COLO668 (cell line): Measurements from ENCODE around the gene ACTL6B.

Experiments
- DNase-seq: peaks from one replicate; lab custom pipeline; 2025; ENCODE audit not compliant: unreplicated experiment; lab: John Stamatoyannopoulos, UW

Gene ACTL6B

DNA sequence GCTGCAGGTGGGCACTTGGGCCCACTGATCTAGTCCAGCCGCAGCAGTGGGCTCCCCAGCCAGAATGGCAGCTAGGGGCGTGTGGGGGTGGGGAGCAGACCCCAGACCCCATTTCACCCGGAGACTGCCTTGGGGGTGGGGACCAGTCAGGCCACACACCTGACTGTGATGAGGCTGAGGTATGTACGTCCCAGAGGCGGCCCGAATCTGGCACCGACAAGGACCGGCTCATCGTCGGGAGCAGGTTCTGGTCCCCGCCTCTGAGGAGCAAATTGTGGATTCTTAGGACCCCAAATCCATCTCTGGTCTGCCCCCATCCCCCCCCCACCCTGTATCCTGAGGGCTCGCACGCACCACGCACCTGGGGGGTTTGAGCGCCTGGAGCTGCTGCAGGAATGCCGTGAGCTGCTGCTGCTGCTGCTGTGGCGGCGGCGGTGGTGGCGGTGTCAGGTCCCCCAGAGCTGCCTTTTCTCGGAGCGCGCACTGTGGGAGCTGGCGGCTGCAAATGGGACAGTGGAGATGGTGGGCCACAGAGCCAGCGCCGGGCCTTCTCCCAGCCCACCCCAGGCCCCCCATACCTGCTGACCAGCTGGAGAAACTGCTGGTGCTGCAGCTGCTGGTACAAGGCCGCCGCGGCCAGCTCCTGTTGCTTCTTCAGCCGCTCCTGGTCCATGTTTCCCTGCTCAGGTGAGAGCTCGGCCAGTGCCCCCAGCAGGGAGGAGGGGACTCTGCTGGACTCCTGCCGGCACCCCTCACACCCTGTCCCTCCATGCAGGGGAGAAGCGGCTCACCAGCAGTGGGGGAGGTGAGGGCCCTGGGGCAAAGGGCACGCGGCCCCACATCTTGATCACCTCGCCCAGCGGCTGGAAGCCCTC lies 27.6 kb upstream of the ACTL6B start:
- DNase-seq: no peak

GRCh38 chr7:100682991-100683658 lies 26.9 kb upstream of the ACTL6B start:
- DNase-seq: no peak

DNA sequence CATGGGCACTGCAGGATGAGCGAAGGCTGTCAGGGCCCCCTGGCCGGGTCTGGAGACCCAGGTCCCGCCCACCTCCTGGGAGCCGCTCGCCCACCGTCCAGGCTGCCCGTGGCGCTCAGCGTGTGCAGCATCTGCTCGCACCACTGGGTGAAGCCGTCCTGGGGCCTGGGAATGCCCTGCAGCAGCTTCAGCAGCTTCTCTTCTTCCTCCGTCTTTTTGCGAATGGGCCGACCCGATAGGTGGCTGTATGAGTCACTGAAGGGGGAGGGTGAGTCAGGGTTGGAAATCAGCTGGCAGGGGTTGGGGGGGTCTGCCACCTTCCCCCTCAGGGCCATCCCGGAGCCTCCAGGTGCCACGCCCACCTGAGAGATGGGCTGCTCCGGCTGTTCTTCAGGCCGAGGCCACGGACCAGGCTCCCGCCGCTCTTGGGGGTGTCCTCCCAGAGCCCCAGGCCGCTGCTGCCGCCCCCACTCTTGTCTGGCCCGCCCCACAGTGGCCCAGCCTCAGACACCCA lies 26.0 kb upstream of the ACTL6B start:
- DNase-seq: no peak

GRCh38 chr7:100681491-100682227 lies 25.4 kb upstream of the ACTL6B start:
- no peak for DNase-seq

DNA sequence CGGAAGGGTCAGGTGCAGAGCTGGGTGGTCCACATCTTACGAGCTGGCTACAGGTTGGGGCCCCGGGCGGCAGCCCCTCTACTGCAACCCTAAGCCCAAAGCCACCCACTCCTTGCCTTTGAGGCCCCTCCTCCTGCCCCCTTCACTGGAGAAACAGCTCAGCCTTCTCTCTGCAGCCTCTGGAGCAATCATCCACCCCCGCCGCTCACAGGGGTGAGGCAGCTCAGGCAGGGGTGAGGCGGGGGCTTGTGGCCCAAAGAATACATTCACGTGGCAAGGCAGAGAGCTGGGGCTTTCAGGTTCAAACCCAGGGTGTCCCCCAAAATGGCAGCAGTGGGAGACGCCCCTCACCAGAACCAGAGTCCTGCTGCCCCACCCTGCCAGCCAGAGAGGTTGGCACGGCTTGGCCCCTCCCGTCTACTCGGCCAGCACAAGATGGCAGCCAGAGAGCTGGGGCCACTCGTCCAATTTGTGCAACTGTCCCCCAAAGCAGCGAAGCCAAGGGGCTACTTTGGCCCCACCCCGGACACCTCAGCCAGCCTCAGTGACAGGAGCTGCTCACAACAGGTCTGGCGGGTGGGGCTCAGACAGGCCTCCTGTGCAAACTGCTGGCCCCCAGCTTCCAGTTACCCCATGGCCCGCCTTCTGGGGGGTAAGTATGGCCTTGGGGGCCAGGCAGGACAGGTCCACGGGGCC lies 24.5 kb upstream of the ACTL6B start:
- no peak for DNase-seq

DNA sequence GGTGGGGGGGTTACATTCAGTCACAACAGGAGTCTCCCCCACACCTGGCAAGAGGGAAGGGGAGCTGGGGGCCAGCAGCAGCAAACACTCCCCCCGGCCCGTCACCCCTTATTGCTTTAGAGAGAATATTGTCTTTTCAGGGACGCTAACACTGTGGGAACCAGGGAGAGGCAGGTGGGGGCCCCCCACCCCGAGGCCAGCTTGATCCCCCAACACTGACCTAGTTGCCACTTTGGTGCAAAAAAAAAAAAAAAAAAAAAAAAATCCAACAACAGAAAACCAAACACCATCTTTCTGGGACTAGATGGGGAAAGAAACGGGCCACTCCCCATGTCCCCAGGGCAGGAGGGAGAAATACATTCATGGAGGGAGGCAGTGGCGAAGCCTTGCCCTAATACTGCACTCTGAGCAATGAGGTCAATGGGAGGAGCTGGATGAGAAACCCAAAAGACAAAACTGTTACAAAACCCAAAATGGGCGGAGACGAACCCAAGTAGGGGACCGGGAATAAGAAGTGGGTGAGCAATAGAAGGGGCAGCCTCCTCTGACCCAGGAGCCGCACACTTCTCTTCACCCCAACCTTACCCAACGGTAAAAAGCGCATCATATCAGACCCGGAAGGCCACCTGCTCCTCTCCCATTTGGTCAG lies 23.8 kb upstream of the ACTL6B start:
- DNase-seq: no peak

DNA sequence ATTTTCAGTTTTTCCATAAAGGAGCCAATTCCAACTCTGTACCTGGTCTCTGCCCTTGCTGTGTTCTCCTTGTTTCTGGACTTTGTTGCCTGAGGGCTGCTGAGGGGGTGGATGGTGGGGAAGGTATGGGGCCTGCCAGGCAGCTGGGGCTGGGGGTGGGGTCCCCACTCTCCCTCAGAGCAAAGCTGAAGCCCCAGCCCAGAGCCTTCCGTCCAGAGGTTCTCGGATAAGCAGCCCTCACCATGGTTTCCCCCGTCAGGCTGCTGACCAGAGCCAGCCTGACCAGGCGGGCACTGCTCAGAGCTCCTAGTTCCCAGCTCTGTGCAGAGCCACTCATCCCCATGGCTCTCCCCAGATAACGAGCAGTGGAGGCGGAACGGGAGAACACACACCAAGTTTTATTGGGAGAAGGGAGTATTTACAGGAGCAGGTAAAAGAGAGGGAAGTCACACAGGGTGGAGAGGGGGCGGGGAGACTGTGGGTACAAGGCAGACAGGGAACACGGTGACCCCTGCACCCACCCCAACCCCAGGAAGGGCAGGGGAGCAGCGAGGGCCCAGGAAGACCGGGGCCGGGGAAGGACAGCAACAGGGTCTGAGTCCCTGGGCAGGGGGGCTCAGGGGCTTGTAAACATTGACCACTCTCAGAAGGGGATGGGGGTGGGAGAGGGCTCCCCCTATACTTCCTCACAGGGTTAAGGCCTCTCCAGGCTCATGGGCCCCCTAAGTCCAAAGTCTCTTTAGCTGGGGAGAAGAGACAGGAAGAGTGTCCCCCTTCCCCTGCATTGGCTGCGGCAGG lies 23.1 kb upstream of the ACTL6B start:
- no peak for DNase-seq

DNA sequence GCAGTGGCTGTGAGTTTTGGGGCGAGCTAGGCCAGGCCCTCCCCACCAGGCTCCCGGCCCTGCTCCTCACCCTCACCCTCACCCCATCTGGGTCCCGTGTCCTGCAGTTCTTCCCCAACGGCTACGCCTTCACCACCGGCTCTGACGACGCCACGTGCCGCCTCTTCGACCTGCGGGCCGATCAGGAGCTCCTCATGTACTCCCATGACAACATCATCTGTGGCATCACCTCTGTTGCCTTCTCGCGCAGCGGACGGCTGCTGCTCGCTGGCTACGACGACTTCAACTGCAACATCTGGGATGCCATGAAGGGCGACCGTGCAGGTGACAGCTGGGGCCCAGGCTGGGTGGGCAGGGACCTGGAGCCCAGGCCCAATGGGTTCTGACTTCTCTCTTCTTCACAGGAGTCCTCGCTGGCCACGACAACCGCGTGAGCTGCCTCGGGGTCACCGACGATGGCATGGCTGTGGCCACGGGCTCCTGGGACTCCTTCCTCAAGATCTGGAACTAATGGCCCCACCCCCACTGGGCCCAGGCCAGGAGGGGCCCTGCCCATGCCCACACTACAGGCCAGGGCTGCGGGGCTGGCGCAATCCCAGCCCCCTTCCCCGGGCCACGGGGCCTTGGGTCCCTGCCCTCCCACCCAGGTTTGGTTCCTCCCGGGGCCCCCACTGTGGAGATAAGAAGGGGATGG lies 22.2 kb upstream of the ACTL6B start:
- no peak for DNase-seq

- DNase-seq: no peak
Measured at GRCh38 chr7:100677308-100678267, 21.3 kb upstream of the ACTL6B start.

DNA sequence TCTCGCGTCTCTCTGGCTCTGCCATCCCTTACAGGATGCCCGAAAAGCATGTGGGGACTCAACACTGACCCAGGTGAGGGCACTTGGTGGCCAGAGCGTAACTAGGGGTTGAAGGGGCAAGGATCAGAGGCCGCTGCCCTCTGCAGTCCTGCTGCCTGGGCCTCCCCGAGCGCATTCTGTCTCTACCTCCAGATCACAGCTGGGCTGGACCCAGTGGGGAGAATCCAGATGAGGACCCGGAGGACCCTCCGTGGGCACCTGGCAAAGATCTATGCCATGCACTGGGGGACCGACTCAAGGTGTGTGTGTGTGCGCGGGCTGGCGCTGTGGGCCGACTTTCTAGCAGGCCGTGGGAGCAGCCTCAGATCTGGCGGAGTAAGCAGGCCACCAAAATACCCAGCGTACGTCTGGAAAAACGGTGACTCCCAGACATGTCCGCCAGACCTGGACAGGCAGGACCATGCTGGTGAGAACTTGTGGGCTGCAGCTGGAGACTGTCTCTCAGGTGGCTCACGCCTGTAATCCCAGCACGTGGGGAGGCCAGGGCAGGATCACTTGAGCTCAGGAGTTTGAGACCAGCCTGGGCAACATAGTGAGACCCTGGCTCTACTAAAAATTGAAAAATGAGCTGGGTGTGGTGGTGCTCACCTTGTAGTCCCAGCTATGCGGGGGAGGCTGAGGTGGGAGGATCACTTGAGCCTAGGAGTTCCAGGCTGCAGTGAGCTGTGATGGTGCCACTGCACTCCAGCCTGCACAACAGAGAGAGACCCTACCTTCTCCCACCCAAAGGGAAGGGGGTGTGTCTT lies 20.5 kb upstream of the ACTL6B start:
- no peak for DNase-seq

DNA sequence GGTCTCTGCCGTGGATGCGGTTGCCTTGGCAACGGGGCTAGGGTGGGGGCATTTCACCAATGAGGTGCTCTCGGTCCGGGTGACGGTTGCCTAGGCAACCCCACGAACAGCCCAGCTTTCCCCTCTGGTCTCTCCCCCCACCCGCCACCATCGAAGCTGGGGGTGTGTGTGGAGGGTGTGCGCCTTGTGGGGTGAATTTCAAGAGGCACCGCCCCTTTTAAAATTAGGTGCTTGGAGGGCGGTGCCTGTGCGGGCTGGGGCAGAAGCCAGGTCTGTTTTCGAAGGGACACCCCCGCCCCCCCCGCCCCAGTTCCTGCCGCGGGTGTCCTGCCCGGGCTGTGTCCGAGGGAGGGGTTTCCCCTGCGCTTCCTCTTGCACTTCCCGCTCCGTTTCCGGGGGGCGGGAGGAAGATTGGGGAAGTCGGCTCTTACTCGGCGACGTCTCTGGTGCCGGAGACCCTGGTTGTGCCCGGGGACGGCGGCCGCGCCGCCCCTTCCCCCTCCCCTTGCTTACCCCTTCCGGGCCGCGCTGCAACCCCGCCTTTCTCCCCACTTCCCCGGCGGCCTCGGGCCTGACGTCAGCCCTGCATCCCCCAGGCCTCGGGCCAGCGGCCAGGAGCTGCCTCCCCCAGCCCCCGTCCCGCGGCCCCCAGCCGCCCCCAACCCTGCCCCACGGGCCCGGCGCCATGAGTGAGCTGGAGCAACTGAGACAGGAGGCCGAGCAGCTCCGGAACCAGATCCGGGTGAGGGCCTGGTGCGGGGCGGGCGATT lies 19.5 kb upstream of the ACTL6B start:
- peak; percentile 56 for DNase-seq

DNA sequence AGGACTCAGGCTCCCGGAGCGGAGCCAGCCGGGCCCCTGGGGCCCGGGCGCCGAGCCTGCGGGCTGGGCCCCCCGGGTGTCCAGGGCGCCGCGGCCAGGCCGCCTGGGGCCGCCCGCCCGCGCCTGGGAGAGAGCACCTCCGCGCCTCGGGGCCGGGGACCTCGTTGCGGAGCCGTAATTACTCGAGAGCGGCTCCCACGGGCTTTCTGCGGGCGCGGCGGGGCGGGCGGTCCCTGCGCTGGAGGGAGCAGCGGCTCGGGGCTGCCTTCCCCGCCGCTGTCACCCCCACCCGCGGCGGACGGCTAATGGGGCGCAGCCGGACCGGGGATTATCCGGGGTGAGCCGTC lies 18.8 kb upstream of the ACTL6B start:
- DNase-seq: peak; percentile 51

- DNase-seq: peak; percentile 48
Measured at GRCh38 chr7:100674411-100675104, 18.3 kb upstream of the ACTL6B start.

GRCh38 chr7:100673942-100674410 lies 17.7 kb upstream of the ACTL6B start:
- peak; percentile 70 for DNase-seq

DNA sequence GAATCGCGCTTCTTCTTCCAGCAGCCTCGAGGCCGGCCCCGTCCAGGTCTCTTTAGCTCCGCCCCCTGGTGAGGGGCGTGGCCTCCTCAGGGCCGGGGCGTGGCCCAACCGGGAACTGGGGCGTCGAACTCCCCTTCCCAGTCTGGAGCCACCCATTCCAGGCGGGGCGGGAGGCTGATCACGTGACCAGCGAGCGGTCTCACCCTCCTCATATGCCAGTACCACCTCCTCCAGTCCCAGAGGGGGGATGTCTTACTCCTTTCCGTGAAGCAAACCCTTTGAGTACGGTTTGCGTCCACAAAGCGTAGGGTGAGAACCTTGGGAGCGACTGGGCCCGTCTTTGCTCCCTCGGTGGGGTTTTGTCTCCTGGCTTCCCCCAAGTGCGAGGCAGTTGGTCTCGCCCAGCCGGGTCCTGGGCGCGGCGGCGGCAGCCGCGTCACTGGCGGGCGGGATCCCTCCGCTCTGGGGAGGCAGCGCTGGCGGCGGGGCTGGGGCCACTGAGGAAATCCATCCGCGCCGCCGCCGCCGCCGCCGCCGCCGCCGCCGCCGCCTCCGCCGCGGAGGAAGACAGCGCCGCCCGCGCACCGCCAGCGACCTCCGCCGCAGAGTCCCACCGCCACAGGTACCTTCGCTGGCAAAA lies 17.2 kb upstream of the ACTL6B start, which contains the start of gene GNB2:
Gene GNB2 (plus strand): TSS at position 439 of the 640 bp plus-strand sequence. CDS start 2,526 bp downstream, outside the sequence.
- DNase-seq: peak; percentile 98
